WTC11 (cell line): ENCODE data around the gene SEC22C. TPM values are rescaled to one million over a fixed set of nuclear protein-coding genes. Genes with fewer than 3 reads are reported as not detected.

Experiments
- ATAC-seq: fragments of 200-7000 bp; cut with Tn5 transposase; 2 replicates; pipeline ENCODE4 v1.10.0; 2021; ENCODE audit warnings: mild to moderate bottlenecking, moderate library complexity
- CTCF ChIA-PET: fragments of 300-600 bp; sonication (Branson Sonifier 250); formaldehyde crosslinking; loops from one replicate; lab custom pipeline; 2021; ENCODE audit warnings: antibody characterized with exemption; lab: Charles Lee
- POLR2A ChIA-PET: fragments of 350-600 bp; sonication (Branson Sonifier 250); formaldehyde crosslinking; loops from one replicate; lab custom pipeline; 2021; ENCODE audit warnings: antibody characterized with exemption; lab: Charles Lee
- DNase-seq: peaks from one replicate; pipeline ENCODE4 v3.0.0; 2021; ENCODE audit warnings: low spot score
- H3K27ac Mint-ChIP-seq: 2 replicates; pipeline ENCODE4 v1.8.0; 2021; ENCODE audit warnings: mixed read lengths
- H3K27me3 Mint-ChIP-seq: 2 replicates; pipeline ENCODE4 v1.8.0; 2021; ENCODE audit warnings: low read depth, mild to moderate bottlenecking, moderate library complexity, mixed read lengths
- H3K36me3 Mint-ChIP-seq: 2 replicates; pipeline ENCODE4 v1.8.0; 2021; ENCODE audit warnings: mixed read lengths
- H3K4me1 Mint-ChIP-seq: 2 replicates; pipeline ENCODE4 v1.8.0; 2022; ENCODE audit warnings: mixed read lengths
- H3K4me3 Mint-ChIP-seq: 2 replicates; pipeline ENCODE4 v1.8.0; 2021; ENCODE audit warnings: mild to moderate bottlenecking, moderate library complexity, mixed read lengths
- H3K9me3 Mint-ChIP-seq: 2 replicates; pipeline ENCODE4 v1.8.0; 2021; ENCODE audit warnings: mixed read lengths
- ATF6 ChIP-seq: sonication (generic); formaldehyde crosslinking; IDR thresholded peaks from 2 replicates; pipeline ENCODE4 v1.8.1; 2023; ENCODE audit warnings: mild to moderate bottlenecking, missing genetic modification reagents
- ERG ChIP-seq: fragments of 250-450 bp; sonication (Bioruptor Pico); IDR thresholded peaks from 2 replicates; pipeline ENCODE4 v1.8.0; 2021; ENCODE audit warnings: mild to moderate bottlenecking
- ETV6 ChIP-seq: sonication (generic); formaldehyde crosslinking; IDR thresholded peaks from 2 replicates; pipeline ENCODE4 v1.8.1; 2022; ENCODE audit warnings: mild to moderate bottlenecking, missing genetic modification reagents
- FOXP1 ChIP-seq: sonication (generic); formaldehyde crosslinking; IDR thresholded peaks from 2 replicates; pipeline ENCODE4 v1.8.0; 2022; ENCODE audit warnings: missing genetic modification reagents, mild to moderate bottlenecking, moderate library complexity, borderline replicate concordance
- HMGA2 ChIP-seq: fragments of 250-450 bp; sonication (Bioruptor Pico); IDR thresholded peaks from 2 replicates; pipeline ENCODE4 v1.4.0; 2021; ENCODE audit warnings: mild to moderate bottlenecking, moderate library complexity
- IRF2 ChIP-seq: sonication (generic); formaldehyde crosslinking; IDR thresholded peaks from 2 replicates; pipeline ENCODE4 v1.8.0; 2022; ENCODE audit warnings: low read depth, missing genetic modification reagents, borderline replicate concordance
- NFATC4 ChIP-seq: fragments of 250-450 bp; sonication (Bioruptor Pico); IDR thresholded peaks from 2 replicates; pipeline ENCODE4 v1.9.0; 2021; ENCODE audit warnings: mild to moderate bottlenecking
- NFYB ChIP-seq: sonication (generic); formaldehyde crosslinking; conservative IDR thresholded peaks from 2 replicates; pipeline ENCODE4 v1.8.0; 2022; ENCODE audit warnings: low read depth, missing genetic modification reagents
- NR2C2 ChIP-seq: sonication (generic); formaldehyde crosslinking; IDR thresholded peaks from 2 replicates; pipeline ENCODE4 v1.8.0; 2022; ENCODE audit warnings: mild to moderate bottlenecking, missing genetic modification reagents
- PRDM15 ChIP-seq: sonication (generic); formaldehyde crosslinking; IDR thresholded peaks from 2 replicates; pipeline ENCODE4 v1.8.0; 2022; ENCODE audit warnings: missing genetic modification reagents
- PRRX2 ChIP-seq: fragments of 250-450 bp; sonication (Bioruptor Pico); IDR thresholded peaks from 2 replicates; pipeline ENCODE4 v1.8.0; 2021; ENCODE audit warnings: mild to moderate bottlenecking
- STAT6 ChIP-seq: sonication (generic); formaldehyde crosslinking; conservative IDR thresholded peaks from 2 replicates; pipeline ENCODE4 v1.8.1; 2023; ENCODE audit warnings: mild to moderate bottlenecking, low read depth, missing genetic modification reagents, moderate library complexity
- TEAD4 ChIP-seq: sonication (generic); formaldehyde crosslinking; IDR thresholded peaks from 2 replicates; pipeline ENCODE4 v1.8.0; 2022; ENCODE audit warnings: mild to moderate bottlenecking, missing genetic modification reagents
- ZBTB21 ChIP-seq: sonication (generic); formaldehyde crosslinking; IDR thresholded peaks from 2 replicates; pipeline ENCODE4 v1.8.1; 2023; ENCODE audit warnings: mild to moderate bottlenecking, missing genetic modification reagents, borderline replicate concordance
- ZNF219 ChIP-seq: sonication (generic); formaldehyde crosslinking; IDR thresholded peaks from 2 replicates; pipeline ENCODE4 v1.8.0; 2023; ENCODE audit warnings: missing genetic modification reagents, mild to moderate bottlenecking, borderline replicate concordance
- ZNF232 ChIP-seq: sonication (generic); formaldehyde crosslinking; IDR thresholded peaks from 2 replicates; pipeline ENCODE4 v1.8.0; 2022; ENCODE audit warnings: mild to moderate bottlenecking, missing genetic modification reagents
- ZNF281 ChIP-seq: sonication (generic); formaldehyde crosslinking; IDR thresholded peaks from 2 replicates; pipeline ENCODE4 v1.8.0; 2023; ENCODE audit warnings: mild to moderate bottlenecking, missing genetic modification reagents
- ZNF416 ChIP-seq: fragments of 250-450 bp; sonication (Bioruptor Pico); IDR thresholded peaks from 2 replicates; pipeline ENCODE4 v1.9.0; 2021; ENCODE audit warnings: mild to moderate bottlenecking, inconsistent platforms
- ZNF423 ChIP-seq: fragments of 250-450 bp; sonication (Bioruptor Pico); IDR thresholded peaks from 2 replicates; pipeline ENCODE4 v2.1.2; 2022; ENCODE audit warnings: mild to moderate bottlenecking, moderate library complexity
- ZNF532 ChIP-seq: fragments of 250-450 bp; sonication (Bioruptor Pico); IDR thresholded peaks from 2 replicates; pipeline ENCODE4 v1.9.0; 2021; ENCODE audit warnings: mild to moderate bottlenecking, borderline replicate concordance
- total RNA-seq: library from RNA; stranded (reverse); gene quantifications from 3 replicates; pipeline ENCODE4 v1.2.3, GENCODE V29; 2021

The SEC22C gene
- total RNA-seq, 1 experiment from 2014 or later: 37.0 TPM

GRCh38 chr3:42612217-42612616, 30.4 kb upstream of the SEC22C start:
- DNase-seq (no peak), ATAC-seq (no peak)
- no peak overlapping the region; the same call in 1 of the 2 replicates for H3K27ac Mint-ChIP-seq
- peaks cover 14% of the 10 kb centered on the region for H3K36me3 Mint-ChIP-seq
- no peaks in the 10 kb centered on the region for H3K27me3 Mint-ChIP-seq
- no peak for TF ChIP-seq FOXP1 (CRISPR knock-in tag)
- TF ChIP-seq ZNF219 (CRISPR knock-in tag): no peak
- TF ChIP-seq ETV6 (CRISPR knock-in tag): no peak
- no peak for TF ChIP-seq ERG (CRISPR knock-in tag)
- TF ChIP-seq NFATC4: no peak
- no peak for TF ChIP-seq TEAD4
- TF ChIP-seq STAT6 (CRISPR knock-in tag): no peak
- no peak for TF ChIP-seq NFYB
- no peak for TF ChIP-seq ZNF532 (CRISPR knock-in tag)
- TF ChIP-seq ZNF423 (CRISPR knock-in tag): no peak
- peaks cover 22% of the 10 kb centered on the region for H3K4me1 Mint-ChIP-seq
- CTCF ChIA-PET: interaction anchor here (1.1 to 2.1 kb wide), 3 partner anchors 11 to 40 kb away, joined by 3 to 17 read pairs (median 16); partner anchors contain the start of genes NKTR and SEC22C
- no peak overlapping the region for H3K4me3 Mint-ChIP-seq
- POLR2A ChIA-PET: no interaction called here
- H3K9me3 Mint-ChIP-seq: no peaks in the 10 kb centered on the region

- no peak overlapping the region for H3K27ac Mint-ChIP-seq
- TF ChIP-seq IRF2 (CRISPR knock-in tag) (no peak), ZNF281 (CRISPR knock-in tag) (no peak), NR2C2 (CRISPR knock-in tag) (no peak), ZNF232 (no peak), PRRX2 (no peak), ATF6 (CRISPR knock-in tag) (no peak), ZNF416 (CRISPR knock-in tag) (no peak), HMGA2 (CRISPR knock-in tag) (no peak), PRDM15 (CRISPR knock-in tag) (no peak), ZBTB21 (CRISPR knock-in tag) (no peak)
- POLR2A ChIA-PET: no interaction called here
- H3K27me3 Mint-ChIP-seq: no peaks in the 10 kb centered on the region
- DNase-seq (no peak), ATAC-seq (no peak)
- peaks cover 20% of the 10 kb centered on the region for H3K4me1 Mint-ChIP-seq
- H3K36me3 Mint-ChIP-seq: peaks cover 14% of the 10 kb centered on the region
- H3K4me3 Mint-ChIP-seq: no peak overlapping the region
- CTCF ChIA-PET: interaction anchor here (1.3 kb wide), 1 partner anchor 41 kb away, joined by 3 read pairs; no protein-coding TSS in a partner anchor
- no peaks in the 10 kb centered on the region for H3K9me3 Mint-ChIP-seq
Observed at GRCh38 chr3:42610976-42611375, 29.2 kb upstream of the SEC22C start.
